ENCODE results near the gene CCDC88C. TPM values are rescaled to one million over a fixed set of nuclear protein-coding genes. Genes with fewer than 3 reads are reported as not detected.
A peak's percentile ranks its signal among the peaks of the same experiment; 100 is the strongest.

Gene CCDC88C
- total RNA-seq, 2 donors from 2014 or later = 36.3 to 57.4 TPM

DNA sequence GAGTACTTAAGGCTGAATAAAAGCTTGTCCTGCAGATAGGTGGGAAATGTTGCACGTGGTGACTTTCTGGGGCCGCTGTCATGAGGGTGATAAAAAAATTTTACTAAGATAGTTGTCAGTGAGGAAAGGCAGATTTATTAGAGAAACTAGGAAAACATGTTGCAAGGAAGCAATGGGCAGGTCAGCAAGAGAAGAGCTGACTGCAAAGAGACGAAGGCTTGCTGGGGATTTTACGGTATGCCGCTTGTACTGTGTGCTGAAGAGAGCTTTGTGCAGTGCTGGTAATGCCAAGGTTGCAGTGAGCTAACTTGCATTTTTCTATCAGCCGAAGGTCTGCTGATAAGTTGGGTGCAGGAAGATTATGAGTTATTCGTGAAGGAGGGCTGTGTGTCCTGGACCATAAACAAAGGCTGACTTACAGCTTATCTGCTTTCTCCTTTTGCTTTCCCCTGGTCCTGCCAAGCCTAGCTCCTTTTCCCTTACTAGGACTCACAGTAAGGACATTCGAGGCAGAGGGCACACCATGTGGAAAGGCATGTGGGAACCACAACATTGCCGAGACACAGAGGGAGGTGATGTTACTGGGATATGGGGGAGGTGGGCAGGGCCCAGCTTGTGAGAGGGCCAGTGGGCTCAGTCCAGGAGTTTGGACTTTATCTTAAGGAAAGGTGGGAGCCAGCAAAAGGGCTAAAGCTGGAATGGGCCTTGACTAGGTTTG lies 7.4 kb upstream of the CCDC88C start:
- Histone ChIP-seq H3K36me3 (replicated peaks in 1 of 2; ENCODE audit: insufficient read depth in 1 of 2, low read depth in 2 of 2) (no peaks in the 10 kb centered on the region), H3K9me3 (no peaks in the 10 kb centered on the region), H3K4me3 (no peak overlapping the region), H3K27ac (no peak overlapping the region), H3K27me3 (no peaks in the 10 kb centered on the region), H3K4me1 (peaks cover 5% of the 10 kb centered on the region)
- no peak for ATAC-seq
- intact Hi-C loops (cut with DNase I) = no loop called here
- TF ChIP-seq, protein P1, sequence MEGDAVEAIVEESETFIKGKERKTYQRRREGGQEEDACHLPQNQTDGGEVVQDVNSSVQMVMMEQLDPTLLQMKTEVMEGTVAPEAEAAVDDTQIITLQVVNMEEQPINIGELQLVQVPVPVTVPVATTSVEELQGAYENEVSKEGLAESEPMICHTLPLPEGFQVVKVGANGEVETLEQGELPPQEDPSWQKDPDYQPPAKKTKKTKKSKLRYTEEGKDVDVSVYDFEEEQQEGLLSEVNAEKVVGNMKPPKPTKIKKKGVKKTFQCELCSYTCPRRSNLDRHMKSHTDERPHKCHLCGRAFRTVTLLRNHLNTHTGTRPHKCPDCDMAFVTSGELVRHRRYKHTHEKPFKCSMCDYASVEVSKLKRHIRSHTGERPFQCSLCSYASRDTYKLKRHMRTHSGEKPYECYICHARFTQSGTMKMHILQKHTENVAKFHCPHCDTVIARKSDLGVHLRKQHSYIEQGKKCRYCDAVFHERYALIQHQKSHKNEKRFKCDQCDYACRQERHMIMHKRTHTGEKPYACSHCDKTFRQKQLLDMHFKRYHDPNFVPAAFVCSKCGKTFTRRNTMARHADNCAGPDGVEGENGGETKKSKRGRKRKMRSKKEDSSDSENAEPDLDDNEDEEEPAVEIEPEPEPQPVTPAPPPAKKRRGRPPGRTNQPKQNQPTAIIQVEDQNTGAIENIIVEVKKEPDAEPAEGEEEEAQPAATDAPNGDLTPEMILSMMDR (IDR thresholded peaks at IDR 0.05) = no peak
- TF ChIP-seq POLR2A (IDR thresholded peaks at IDR 0.05) = no peak
- 38 to 42% methylated on average over 9 of the region's 9 CpGs for WGBS, 2 donors
- no peak for DNase-seq

GRCh38 chr14:91420686-91421085 lies 3.1 kb upstream of the CCDC88C start:
- WGBS, 2 donors = 67 to 80% methylated on average over 2 of the region's 2 CpGs
- Histone ChIP-seq H3K36me3 (replicated peaks in 1 of 2; ENCODE audit: insufficient read depth in 1 of 2, low read depth in 2 of 2) (no peaks in the 10 kb centered on the region), H3K9me3 (no peaks in the 10 kb centered on the region), H3K27ac (no peak overlapping the region), H3K4me1 (peaks cover 33% of the 10 kb centered on the region), H3K27me3 (no peaks in the 10 kb centered on the region), H3K4me3 (no peak overlapping the region)
- DNase-seq (no peak), ATAC-seq (no peak)
- intact Hi-C loops (cut with DNase I) = loop anchor here (2.0 kb wide), 1 partner anchor 98 kb away; no protein-coding TSS in a partner anchor
- TF ChIP-seq, protein P1 (IDR thresholded peaks at IDR 0.05) = no peak
- TF ChIP-seq POLR2A (IDR thresholded peaks at IDR 0.05) = no peak

DNA sequence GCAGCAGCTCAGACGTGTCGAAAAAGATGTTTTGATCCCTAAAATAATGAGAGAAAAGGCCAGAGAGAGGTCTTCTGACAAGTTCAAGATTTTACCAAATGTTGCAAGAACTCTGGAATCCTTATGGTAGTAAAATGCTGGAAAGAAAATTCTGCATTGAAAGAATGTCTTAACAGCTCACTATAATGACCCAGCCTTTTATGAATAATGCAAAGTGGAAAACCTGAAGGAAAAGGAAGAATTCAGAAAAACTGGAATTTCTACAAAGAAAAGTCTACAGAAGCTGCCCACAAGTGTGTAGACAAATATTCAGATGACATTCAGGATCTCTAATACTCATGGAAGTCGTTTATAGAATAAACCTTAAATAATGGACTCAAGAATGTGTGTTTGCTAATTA lies 1.8 kb upstream of the CCDC88C start:
- no peaks in the 10 kb centered on the region for H3K36me3 ChIP-seq (replicated peaks in 1 of 2; ENCODE audit: insufficient read depth in 1 of 2, low read depth in 2 of 2)
- peaks cover 41% of the 10 kb centered on the region for H3K4me1 ChIP-seq
- ATAC-seq (no peak), DNase-seq (no peak)
- intact Hi-C loops (cut with DNase I) = no loop called here
- 35 to 39% methylated on average over 3 of the region's 3 CpGs for whole genome bisulfite sequencing, 2 donors
- TF ChIP-seq POLR2A (IDR thresholded peaks at IDR 0.05) = no peak
- TF ChIP-seq, protein P1 (IDR thresholded peaks at IDR 0.05) = no peak
- H3K9me3 ChIP-seq = no peaks in the 10 kb centered on the region
- no peak overlapping the region for H3K4me3 ChIP-seq
- no peaks in the 10 kb centered on the region for H3K27me3 ChIP-seq
- no peak overlapping the region for H3K27ac ChIP-seq

GRCh38 chr14:91419044-91419397 lies 1.4 kb upstream of the CCDC88C start:
- Histone ChIP-seq H3K27me3 (no peaks in the 10 kb centered on the region), H3K36me3 (replicated peaks in 1 of 2; ENCODE audit: insufficient read depth in 1 of 2, low read depth in 2 of 2) (no peaks in the 10 kb centered on the region), H3K27ac (no peak overlapping the region), H3K4me3 (no peak overlapping the region), H3K4me1 (peaks cover 45% of the 10 kb centered on the region), H3K9me3 (no peaks in the 10 kb centered on the region)
- intact Hi-C loops (cut with DNase I) = no loop called here
- TF ChIP-seq POLR2A (IDR thresholded peaks at IDR 0.05) = no peak
- TF ChIP-seq, protein P1 (IDR thresholded peaks at IDR 0.05) = peak in 1 of 7 experiments; percentile 4
- no peak for ATAC-seq
- WGBS, 2 donors = 40 to 58% methylated on average over 12 of the region's 12 CpGs
- no peak for DNase-seq
